ENCODE results near the gene MRI1. TPM values are rescaled to one million over a fixed set of nuclear protein-coding genes. Genes with fewer than 3 reads are reported as not detected.

MRI1 gene
- total and polyA plus RNA-seq, 2 donors (not counting 1 experiment from before 2014, with no cell fraction given) = 75.5 to 118 TPM

- Histone ChIP-seq H3K4me2 (replicated peaks; ENCODE audit: low read depth, low read length, poor library complexity, severe bottlenecking) (no peak overlapping the region), H2AFZ (ENCODE audit: insufficient read depth, low read depth, low read length, poor library complexity, severe bottlenecking) (no peak overlapping the region), H3K27me3 (replicated peaks in 1 of 4; ENCODE audit: control extremely low read depth in 1 of 4, control insufficient read depth in 3 of 4, insufficient read depth in 4 of 4, low read length in 3 of 4) (no peaks in the 10 kb centered on the region), H3K4me3 (ENCODE audit: control extremely low read depth in 1 of 5, extremely low read depth in 1 of 5, insufficient read depth in 1 of 5, low read depth in 2 of 5, low read length in 4 of 5) (no peak overlapping the region), H3K79me2 (ENCODE audit: control insufficient read depth, insufficient read depth, low read length) (peaks cover 15% of the 10 kb centered on the region), H3K9ac (ENCODE audit: low read length) (no peak overlapping the region), H4K20me1 (ENCODE audit: control insufficient read depth, insufficient read depth, low read length, poor library complexity, severe bottlenecking) (no peaks in the 10 kb centered on the region), H3K4me1 (ENCODE audit: control insufficient read depth in 2 of 2, insufficient read depth in 2 of 2, low read length in 2 of 2) (peaks cover 11 to 15% of the 10 kb centered on the region in 2 donors), H3K9me3 (ENCODE audit: control extremely low read depth in 1 of 3, control insufficient read depth in 2 of 3, insufficient read depth in 1 of 3, low read length in 2 of 3) (peaks cover 0 to 5% (median 0%) of the 10 kb centered on the region in 3 donors), H3K36me3 (replicated peaks in 1 of 2; ENCODE audit: control extremely low read depth in 1 of 2, control insufficient read depth in 1 of 2, extremely low read depth in 1 of 2, insufficient read depth in 2 of 2, low read length in 1 of 2) (no peaks in the 10 kb centered on the region), H3K27ac (ENCODE audit: low read length in 2 of 2) (no peak overlapping the region)
- no peak for ATAC-seq (ENCODE audit: low read depth)
- intact Hi-C loops (cut with micrococcal nuclease) = loop anchor here (10.0 kb wide), 1 partner anchor 1811 kb away; no protein-coding TSS in a partner anchor
- H3K9me3 Mint-ChIP-seq (ENCODE audit: insufficient read depth) = no peaks in the 10 kb centered on the region
- ChIA-PET POLR2A (interaction anchor here (0.7 kb wide), 1 partner anchor 274 kb away, joined by 6 read pairs; no protein-coding TSS in a partner anchor), CTCF (no interaction called here)
- TF ChIP-seq EZH2 (IDR thresholded peaks at IDR 0.05; ENCODE audit: borderline replicate concordance, insufficient read depth, low read depth, low read length, poor library complexity, severe bottlenecking) = no peak
- TF ChIP-seq CTCF (IDR thresholded peaks at IDR 0.05) = no peak
- H3K4me1 Mint-ChIP-seq = peaks cover 22% of the 10 kb centered on the region
- no peaks in the 10 kb centered on the region for H3K27me3 Mint-ChIP-seq
- H3K27ac Mint-ChIP-seq = no peak overlapping the region
- DNase-seq = no peak
- H3K4me3 Mint-ChIP-seq = no peak overlapping the region
Measured at GRCh38 chr19:13744174-13744573, 20.1 kb upstream of the MRI1 start.

DNA sequence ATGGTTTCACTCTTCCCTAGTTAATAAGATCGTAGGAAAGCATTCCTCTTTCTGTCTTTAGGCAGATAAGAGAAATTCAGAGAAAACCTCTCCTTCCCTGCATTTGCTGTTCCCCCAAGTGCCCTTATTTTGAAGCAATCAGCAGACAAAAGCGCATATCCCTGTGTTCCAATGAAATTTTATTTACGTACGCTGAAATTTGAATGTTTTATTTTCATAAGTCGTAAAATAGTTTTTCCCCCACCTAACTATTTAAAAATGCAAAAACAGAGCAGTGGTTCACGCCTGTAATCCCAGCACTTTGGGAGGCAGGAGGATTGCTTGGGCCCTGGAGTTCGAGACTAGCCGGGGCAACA lies 17.2 kb upstream of the MRI1 start:
- DNase-seq = no peak
- Histone ChIP-seq H3K9me3 (ENCODE audit: control extremely low read depth in 1 of 3, control insufficient read depth in 2 of 3, insufficient read depth in 1 of 3, low read length in 2 of 3) (peaks cover 0 to 5% (median 0%) of the 10 kb centered on the region in 3 donors), H3K27ac (ENCODE audit: low read length in 2 of 2) (peak overlapping the region; percentile 53 to 94), H3K27me3 (replicated peaks in 1 of 4; ENCODE audit: control extremely low read depth in 1 of 4, control insufficient read depth in 3 of 4, insufficient read depth in 4 of 4, low read length in 3 of 4) (no peaks in the 10 kb centered on the region), H3K4me3 (ENCODE audit: control extremely low read depth in 1 of 5, extremely low read depth in 1 of 5, insufficient read depth in 1 of 5, low read depth in 2 of 5, low read length in 4 of 5) (peak overlapping the region; percentile 30 to 97 (median 86)), H3K9ac (ENCODE audit: low read length) (peak overlapping the region; percentile 99), H4K20me1 (ENCODE audit: control insufficient read depth, insufficient read depth, low read length, poor library complexity, severe bottlenecking) (no peaks in the 10 kb centered on the region), H3K36me3 (replicated peaks in 1 of 2; ENCODE audit: control extremely low read depth in 1 of 2, control insufficient read depth in 1 of 2, extremely low read depth in 1 of 2, insufficient read depth in 2 of 2, low read length in 1 of 2) (peaks cover 0 to 5% of the 10 kb centered on the region in 2 experiments), H3K4me1 (ENCODE audit: control insufficient read depth in 2 of 2, insufficient read depth in 2 of 2, low read length in 2 of 2) (peaks cover 11 to 15% of the 10 kb centered on the region in 2 donors), H3K79me2 (ENCODE audit: control insufficient read depth, insufficient read depth, low read length) (peaks cover 27% of the 10 kb centered on the region), H2AFZ (ENCODE audit: insufficient read depth, low read depth, low read length, poor library complexity, severe bottlenecking) (peak overlapping the region; percentile 85), H3K4me2 (replicated peaks; ENCODE audit: low read depth, low read length, poor library complexity, severe bottlenecking) (peak overlapping the region; percentile 93)
- ChIA-PET CTCF (interaction anchor here (2.0 kb wide), 1 partner anchor 26 kb away, joined by 7 read pairs; no protein-coding TSS in a partner anchor), POLR2A (interaction anchor here (0.6 to 2.2 kb wide), 4 partner anchors 15 to 1412 kb away, joined by 3 to 16 read pairs (median 6); partner anchors contain the start of gene C19orf53)
- H3K9me3 Mint-ChIP-seq (ENCODE audit: insufficient read depth) = no peaks in the 10 kb centered on the region
- WGBS (ENCODE audit: insufficient coverage) = 94% methylated on average over 2 of the region's 8 CpGs
- intact Hi-C loops (cut with micrococcal nuclease) = loop anchor here (1.0 to 10.0 kb wide), 6 partner anchors 16 to 1808 kb away; partner anchors contain the start of genes ASF1B, C19orf53 and TRIR
- no peaks in the 10 kb centered on the region for H3K27me3 Mint-ChIP-seq
- peak overlapping the region; percentile 91 for H3K27ac Mint-ChIP-seq
- peaks cover 28% of the 10 kb centered on the region for H3K4me1 Mint-ChIP-seq
- ATAC-seq (ENCODE audit: low read depth) = no peak
- TF ChIP-seq EZH2 (IDR thresholded peaks at IDR 0.05; ENCODE audit: borderline replicate concordance, insufficient read depth, low read depth, low read length, poor library complexity, severe bottlenecking) = no peak
- TF ChIP-seq CTCF (IDR thresholded peaks at IDR 0.05) = no peak
- peak overlapping the region; percentile 90 for H3K4me3 Mint-ChIP-seq

Measured in B cell (primary cell).